Neuron (in vitro differentiated cells): Measurements from ENCODE around the gene ARFGEF3.
"Not testable (repeated sequence)": the region's sequence is repeated elsewhere in the genome, so short reads cannot be mapped to it uniquely, and the experiment has no call there.

Experiments used
- H2AFZ ChIP-seq: one replicate; pipeline ENCODE4 v1.6.1; 2013; ENCODE audit warnings: low read depth, mild to moderate bottlenecking, inconsistent platforms, low read length, moderate library complexity
- H3K27me3 ChIP-seq: one replicate; pipeline ENCODE4 v1.6.1; 2013; ENCODE audit warnings: low read length; ENCODE audit not compliant: insufficient read depth
- H3K36me3 ChIP-seq: one replicate; pipeline ENCODE4 v1.6.1; 2013; ENCODE audit warnings: low read length; ENCODE audit not compliant: insufficient read depth
- H3K4me1 ChIP-seq: one replicate; pipeline ENCODE4 v1.6.1; 2013; ENCODE audit warnings: low read length; ENCODE audit not compliant: insufficient read depth
- H3K4me3 ChIP-seq: 2 replicates; pipeline ENCODE4 v1.5.1; 2013; ENCODE audit warnings: mild to moderate bottlenecking, low read length, moderate library complexity
- H3K9me3 ChIP-seq: one replicate; pipeline ENCODE4 v1.6.1; 2013; ENCODE audit warnings: low read length

ARFGEF3 gene, protein sequence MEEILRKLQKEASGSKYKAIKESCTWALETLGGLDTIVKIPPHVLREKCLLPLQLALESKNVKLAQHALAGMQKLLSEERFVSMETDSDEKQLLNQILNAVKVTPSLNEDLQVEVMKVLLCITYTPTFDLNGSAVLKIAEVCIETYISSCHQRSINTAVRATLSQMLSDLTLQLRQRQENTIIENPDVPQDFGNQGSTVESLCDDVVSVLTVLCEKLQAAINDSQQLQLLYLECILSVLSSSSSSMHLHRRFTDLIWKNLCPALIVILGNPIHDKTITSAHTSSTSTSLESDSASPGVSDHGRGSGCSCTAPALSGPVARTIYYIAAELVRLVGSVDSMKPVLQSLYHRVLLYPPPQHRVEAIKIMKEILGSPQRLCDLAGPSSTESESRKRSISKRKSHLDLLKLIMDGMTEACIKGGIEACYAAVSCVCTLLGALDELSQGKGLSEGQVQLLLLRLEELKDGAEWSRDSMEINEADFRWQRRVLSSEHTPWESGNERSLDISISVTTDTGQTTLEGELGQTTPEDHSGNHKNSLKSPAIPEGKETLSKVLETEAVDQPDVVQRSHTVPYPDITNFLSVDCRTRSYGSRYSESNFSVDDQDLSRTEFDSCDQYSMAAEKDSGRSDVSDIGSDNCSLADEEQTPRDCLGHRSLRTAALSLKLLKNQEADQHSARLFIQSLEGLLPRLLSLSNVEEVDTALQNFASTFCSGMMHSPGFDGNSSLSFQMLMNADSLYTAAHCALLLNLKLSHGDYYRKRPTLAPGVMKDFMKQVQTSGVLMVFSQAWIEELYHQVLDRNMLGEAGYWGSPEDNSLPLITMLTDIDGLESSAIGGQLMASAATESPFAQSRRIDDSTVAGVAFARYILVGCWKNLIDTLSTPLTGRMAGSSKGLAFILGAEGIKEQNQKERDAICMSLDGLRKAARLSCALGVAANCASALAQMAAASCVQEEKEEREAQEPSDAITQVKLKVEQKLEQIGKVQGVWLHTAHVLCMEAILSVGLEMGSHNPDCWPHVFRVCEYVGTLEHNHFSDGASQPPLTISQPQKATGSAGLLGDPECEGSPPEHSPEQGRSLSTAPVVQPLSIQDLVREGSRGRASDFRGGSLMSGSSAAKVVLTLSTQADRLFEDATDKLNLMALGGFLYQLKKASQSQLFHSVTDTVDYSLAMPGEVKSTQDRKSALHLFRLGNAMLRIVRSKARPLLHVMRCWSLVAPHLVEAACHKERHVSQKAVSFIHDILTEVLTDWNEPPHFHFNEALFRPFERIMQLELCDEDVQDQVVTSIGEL (N-terminal part only)

GRCh38 chr6:138161338-138162110, at the start of gene ARFGEF3:
TSS of gene ARFGEF3 (plus strand) at chr6:138161939. CDS start at chr6:138162087, 148 bp downstream.
- H2AFZ ChIP-seq = peak within 1 kb of the TSS; percentile 98
- no peaks in the 10 kb centered on the region for H3K36me3 ChIP-seq
- peaks cover 47% of the 10 kb centered on the region for H3K27me3 ChIP-seq
- peaks cover 6% of the 10 kb centered on the region for H3K4me1 ChIP-seq
- peak within 1 kb of the TSS; percentile 48 for H3K4me3 ChIP-seq
- no peaks in the 10 kb centered on the region for H3K9me3 ChIP-seq

DNA sequence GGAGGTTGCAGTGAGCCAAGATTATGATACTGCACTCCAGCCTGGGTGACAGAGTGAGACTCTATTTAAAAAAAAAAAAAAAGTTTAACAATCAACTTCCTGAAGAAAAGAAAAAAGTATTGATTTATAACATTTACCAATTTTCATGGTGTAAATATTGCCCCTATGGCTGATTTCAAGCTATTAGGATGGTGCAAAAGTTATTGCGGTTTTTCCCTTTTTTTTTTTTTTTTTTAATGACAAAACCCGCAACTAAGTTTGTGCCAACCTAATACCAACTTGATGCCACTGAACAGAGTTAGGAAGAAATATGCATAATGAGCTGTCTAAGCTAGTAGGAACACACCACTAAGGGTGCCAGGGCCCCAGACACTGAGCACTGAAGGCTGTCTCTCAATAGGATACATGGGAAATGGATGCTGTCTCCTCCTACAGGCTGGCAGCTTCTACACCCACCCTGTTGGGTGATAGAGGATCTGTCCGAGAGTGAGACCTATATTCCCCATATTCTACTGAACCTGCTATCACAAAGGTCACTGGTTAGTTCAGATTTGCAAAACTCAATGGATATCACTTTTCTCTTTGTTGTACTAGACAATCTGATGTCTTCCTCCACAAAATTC, 48.0 kb upstream of the ARFGEF3 start:
- no peaks in the 10 kb centered on the region for H3K4me1 ChIP-seq

GRCh38 chr6:138115201-138115600, 46.5 kb upstream of the ARFGEF3 start:
- Histone ChIP-seq H2AFZ (no peak overlapping the region), H3K4me3 (no peak overlapping the region), H3K27me3 (no peaks in the 10 kb centered on the region), H3K36me3 (no peaks in the 10 kb centered on the region), H3K9me3 (no peaks in the 10 kb centered on the region), H3K4me1 (no peaks in the 10 kb centered on the region)

More for the DNA sequence above, 48.0 kb upstream of the ARFGEF3 start:
- Histone ChIP-seq H3K4me3 (no peak overlapping the region), H3K36me3 (no peaks in the 10 kb centered on the region), H3K27me3 (peaks cover 3% of the 10 kb centered on the region), H3K9me3 (no peaks in the 10 kb centered on the region), H2AFZ (no peak overlapping the region)

- Histone ChIP-seq H3K4me1 (no peaks in the 10 kb centered on the region), H3K27me3 (no peaks in the 10 kb centered on the region), H2AFZ (no peak overlapping the region), H3K4me3 (no peak overlapping the region), H3K9me3 (no peaks in the 10 kb centered on the region), H3K36me3 (no peaks in the 10 kb centered on the region)
These were observed 45.7 kb upstream of the ARFGEF3 start for GRCh38 chr6:138115877-138116660.

DNA sequence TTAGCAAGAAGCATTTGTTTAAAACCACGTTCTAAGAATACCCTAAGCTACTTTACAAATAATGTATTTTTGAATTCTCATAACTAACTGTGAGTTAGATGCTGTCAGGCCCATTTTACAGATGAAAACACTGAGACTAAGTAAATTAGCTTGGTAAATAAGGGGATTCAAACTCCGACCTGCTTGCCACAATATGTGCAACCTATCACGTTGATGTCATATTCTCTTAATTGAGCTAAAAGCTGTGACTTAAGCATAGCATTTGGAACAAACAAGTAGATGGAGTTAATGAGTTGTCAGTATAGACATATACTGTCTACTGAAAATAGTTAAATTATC, 45.1 kb upstream of the ARFGEF3 start:
- Histone ChIP-seq H3K36me3 (no peaks in the 10 kb centered on the region), H3K9me3 (no peaks in the 10 kb centered on the region), H3K4me3 (no peak overlapping the region), H3K4me1 (no peaks in the 10 kb centered on the region), H3K27me3 (no peaks in the 10 kb centered on the region), H2AFZ (no peak overlapping the region)

GRCh38 chr6:138117376-138117914, 44.3 kb upstream of the ARFGEF3 start:
- Histone ChIP-seq H3K4me3 (no peak overlapping the region), H3K4me1 (no peaks in the 10 kb centered on the region), H2AFZ (no peak overlapping the region), H3K9me3 (no peaks in the 10 kb centered on the region), H3K27me3 (no peaks in the 10 kb centered on the region), H3K36me3 (no peaks in the 10 kb centered on the region)

DNA sequence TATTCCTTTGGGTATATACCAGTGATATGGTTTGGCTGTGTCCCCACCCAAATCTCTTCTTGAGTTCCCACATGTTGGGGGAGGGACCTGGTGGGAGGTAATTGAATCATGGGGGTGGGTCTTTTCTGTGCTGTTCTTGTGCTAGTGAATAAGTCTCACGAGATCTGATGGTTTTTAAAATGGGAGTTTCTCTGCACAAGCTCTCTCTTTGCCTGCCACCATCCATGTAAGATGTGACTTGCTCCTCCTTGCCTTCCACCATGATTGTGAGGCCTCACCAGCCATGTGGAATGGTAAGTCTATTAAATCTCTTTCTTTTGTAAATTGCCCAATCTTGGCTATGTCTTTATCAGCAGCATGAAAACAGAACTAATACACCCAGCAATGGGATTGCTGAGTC, 42.5 kb upstream of the ARFGEF3 start:
- H3K9me3 ChIP-seq, H3K36me3 ChIP-seq, H2AFZ ChIP-seq, H3K4me3 ChIP-seq, H3K4me1 ChIP-seq, H3K27me3 ChIP-seq: not testable (repeated sequence)

DNA sequence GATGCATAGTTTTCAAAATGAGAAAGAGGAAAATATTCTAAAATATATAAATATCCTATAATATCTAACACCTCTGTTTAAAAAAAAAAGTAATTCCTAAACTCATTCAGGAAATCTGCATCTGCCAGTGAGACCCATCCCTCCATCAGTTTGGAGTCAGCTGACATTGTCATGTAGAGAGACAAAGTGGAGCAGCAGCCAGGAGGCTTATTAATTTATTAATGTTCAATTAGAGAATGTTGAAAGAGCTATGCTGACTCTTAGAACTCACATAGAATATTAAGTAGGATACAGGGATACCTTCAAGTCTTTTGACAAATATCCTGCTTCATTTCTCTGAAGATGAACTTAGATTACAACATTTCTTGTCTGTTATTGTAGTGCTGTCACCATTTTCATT, 41.8 kb upstream of the ARFGEF3 start:
- Histone ChIP-seq H3K27me3 (no peaks in the 10 kb centered on the region), H2AFZ (no peak overlapping the region), H3K4me3 (no peak overlapping the region)

DNA sequence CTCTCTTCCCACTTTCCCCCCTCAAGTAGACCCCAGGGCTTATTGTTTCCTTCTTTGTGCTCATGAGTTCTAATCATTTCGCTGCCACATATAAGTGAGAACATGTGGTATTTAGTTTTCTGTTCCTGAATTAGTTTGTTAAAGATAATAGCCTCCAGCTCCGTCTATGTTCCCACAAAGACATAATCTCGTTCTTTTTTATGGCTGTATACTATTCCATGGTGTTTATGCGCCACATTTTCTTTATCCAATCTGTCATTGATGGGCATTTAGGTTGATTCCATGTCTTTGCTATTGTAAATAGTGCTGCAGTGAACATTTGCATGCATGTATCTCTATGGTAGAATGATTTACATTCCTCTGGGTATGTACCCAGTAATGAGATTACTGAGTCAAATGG, 37.6 kb upstream of the ARFGEF3 start:
- H3K4me3 ChIP-seq = no peak overlapping the region
- no peak overlapping the region for H2AFZ ChIP-seq
- H3K36me3 ChIP-seq = no peaks in the 10 kb centered on the region
- H3K4me1 ChIP-seq = no peaks in the 10 kb centered on the region
- no peaks in the 10 kb centered on the region for H3K9me3 ChIP-seq
- no peaks in the 10 kb centered on the region for H3K27me3 ChIP-seq

More for the DNA sequence above, 41.8 kb upstream of the ARFGEF3 start:
- Histone ChIP-seq H3K9me3 (no peaks in the 10 kb centered on the region), H3K4me1 (no peaks in the 10 kb centered on the region), H3K36me3 (no peaks in the 10 kb centered on the region)

- no peak overlapping the region for H2AFZ ChIP-seq
- H3K9me3 ChIP-seq = no peaks in the 10 kb centered on the region
- H3K4me1 ChIP-seq = no peaks in the 10 kb centered on the region
- H3K4me3 ChIP-seq = no peak overlapping the region
- no peaks in the 10 kb centered on the region for H3K27me3 ChIP-seq
- no peaks in the 10 kb centered on the region for H3K36me3 ChIP-seq
These were observed 33.6 kb upstream of the ARFGEF3 start for GRCh38 chr6:138128096-138128495.

DNA sequence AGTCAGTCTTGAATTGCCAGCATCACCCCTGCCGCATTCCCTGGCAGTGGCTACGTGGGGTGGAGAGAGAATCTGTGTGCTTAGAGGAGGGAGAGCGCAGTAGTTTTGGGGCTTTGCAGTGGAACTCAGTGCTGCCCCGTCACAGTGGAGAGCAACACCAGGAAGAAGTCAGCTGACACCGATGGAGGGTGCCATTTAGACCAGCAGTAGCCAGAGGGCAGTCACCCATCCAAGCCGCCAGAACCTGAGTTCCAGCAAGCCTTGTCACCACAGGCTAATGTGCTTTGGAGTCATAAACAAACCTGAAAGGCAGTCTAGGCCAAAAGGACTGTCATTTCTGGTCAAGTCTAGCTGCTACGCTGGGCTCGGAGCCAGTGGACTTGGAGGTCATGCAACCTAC, 32.5 kb upstream of the ARFGEF3 start:
- H3K4me3 ChIP-seq = no peak overlapping the region
- no peak overlapping the region for H2AFZ ChIP-seq
- H3K4me1 ChIP-seq = no peaks in the 10 kb centered on the region
- no peaks in the 10 kb centered on the region for H3K27me3 ChIP-seq
- no peaks in the 10 kb centered on the region for H3K9me3 ChIP-seq
- H3K36me3 ChIP-seq = no peaks in the 10 kb centered on the region
